Renal pelvis (tissue), 4 donors: ENCODE measurements around the gene CTNS. TPM values are rescaled to one million over a fixed set of nuclear protein-coding genes. Genes with fewer than 3 reads are reported as not detected.

Experiments used
- DNase-seq: peaks from one replicate; pipeline ENCODE4 v3.0.0-alpha.2; 2013
- polyA plus RNA-seq, 3 donors: library from polyadenylated mRNA; unstranded; fragments of 120-200 nt; gene quantifications; one replicate each; pipeline ENCODE4 v1.2.1, GENCODE V29; 2013; ENCODE audit not compliant: insufficient read length in 3 of 3

Gene CTNS
- polyA plus RNA-seq, 3 donors: 20.9 to 25.4 (median 24.5) TPM

GRCh38 chr17:3656755-3657587, 20.4 kb downstream of the CTNS start:
- DNase-seq: no peak

- DNase-seq: no peak
Observed at GRCh38 chr17:3657588-3657869, 21.0 kb downstream of the CTNS start.

- DNase-seq: no peak
Observed at GRCh38 chr17:3657874-3658783, 21.6 kb downstream of the CTNS start.

- no peak for DNase-seq
Observed at GRCh38 chr17:3658784-3659449, 22.4 kb downstream of the CTNS start.

- DNase-seq: no peak
Observed at GRCh38 chr17:3659541-3660111, 23.1 kb downstream of the CTNS start.

GRCh38 chr17:3660311-3660891, 23.8 kb downstream of the CTNS start:
- DNase-seq: no peak

- DNase-seq: no peak
Observed at GRCh38 chr17:3663102-3664011, 26.8 kb downstream of the CTNS start.

- DNase-seq: no peak
Observed at GRCh38 chr17:3665834-3666233, 29.3 kb downstream of the CTNS start.

- no peak for DNase-seq
Observed at GRCh38 chr17:3666516-3666915, 30.0 kb downstream of the CTNS start.

- peak; percentile 88 for DNase-seq
Observed at GRCh38 chr17:3667366-3668278, 31.1 kb downstream of the CTNS start.

GRCh38 chr17:3668279-3669084, 31.9 kb downstream of the CTNS start, which contains the start of the genes EMC6 and TAX1BP3:
TSS of gene EMC6 (plus strand) at chr17:3668812. CDS start at chr17:3669147, 335 bp downstream.
TSS of gene TAX1BP3 (minus strand) at chr17:3668578. CDS start at chr17:3668526, 52 bp downstream.
- peak; percentile 98 for DNase-seq

GRCh38 chr17:3669085-3669347, 32.5 kb downstream of the CTNS start:
- DNase-seq: no peak

- no peak for DNase-seq
Observed at GRCh38 chr17:3669548-3669947, 33.0 kb downstream of the CTNS start.

GRCh38 chr17:3672571-3672970, 36.0 kb downstream of the CTNS start:
- no peak for DNase-seq

GRCh38 chr17:3675886-3676285, 39.3 kb downstream of the CTNS start:
- no peak for DNase-seq

GRCh38 chr17:3678095-3678820, 41.7 kb downstream of the CTNS start:
- no peak for DNase-seq

GRCh38 chr17:3678821-3679530, 42.4 kb downstream of the CTNS start:
- DNase-seq: no peak
